ENCODE results near the gene ABR. TPM values are rescaled to one million over a fixed set of nuclear protein-coding genes. Genes with fewer than 3 reads are reported as not detected.

ABR gene
- polyA plus RNA-seq, 1 donor from 2014 or later = 34.5 TPM

GRCh38 chr17:1197781-1198490 is 18.2 kb upstream of the ABR start:
- no peak overlapping the region for H3K4me2 ChIP-seq (ENCODE audit: low read length)

GRCh38 chr17:1197379-1197778 is 17.6 kb upstream of the ABR start:
- no peak overlapping the region for H2AFZ ChIP-seq (ENCODE audit: low read depth, low read length)
- H3F3A ChIP-seq (ENCODE audit: insufficient read depth, low read length, poor library complexity, severe bottlenecking) = no peaks in the 10 kb centered on the region
- no peak overlapping the region for H3K27ac ChIP-seq (ENCODE audit: low read length)
- no peak overlapping the region for H3K9ac ChIP-seq (ENCODE audit: low read length)
- no peak overlapping the region for H3K4me3 ChIP-seq (ENCODE audit: low read length)
- H3K36me3 ChIP-seq (ENCODE audit: insufficient read depth, low read length) = no peaks in the 10 kb centered on the region
- H3K4me2 ChIP-seq (ENCODE audit: low read length) = no peak overlapping the region
- no peaks in the 10 kb centered on the region for H3K9me3 ChIP-seq (ENCODE audit: low read length)
- H3K9me2 ChIP-seq (ENCODE audit: insufficient read depth, low read length) = no peaks in the 10 kb centered on the region
- no peaks in the 10 kb centered on the region for H4K20me1 ChIP-seq (ENCODE audit: insufficient read depth)
- no peak for TF ChIP-seq MXI1 (conservative IDR thresholded peaks at IDR 0.05; ENCODE audit: poor library complexity, severe bottlenecking)
- TF ChIP-seq EZH2 (IDR thresholded peaks at IDR 0.05; ENCODE audit: borderline replicate concordance, insufficient read depth, low read length, poor library complexity, severe bottlenecking) = no peak
- TF ChIP-seq, protein P1, sequence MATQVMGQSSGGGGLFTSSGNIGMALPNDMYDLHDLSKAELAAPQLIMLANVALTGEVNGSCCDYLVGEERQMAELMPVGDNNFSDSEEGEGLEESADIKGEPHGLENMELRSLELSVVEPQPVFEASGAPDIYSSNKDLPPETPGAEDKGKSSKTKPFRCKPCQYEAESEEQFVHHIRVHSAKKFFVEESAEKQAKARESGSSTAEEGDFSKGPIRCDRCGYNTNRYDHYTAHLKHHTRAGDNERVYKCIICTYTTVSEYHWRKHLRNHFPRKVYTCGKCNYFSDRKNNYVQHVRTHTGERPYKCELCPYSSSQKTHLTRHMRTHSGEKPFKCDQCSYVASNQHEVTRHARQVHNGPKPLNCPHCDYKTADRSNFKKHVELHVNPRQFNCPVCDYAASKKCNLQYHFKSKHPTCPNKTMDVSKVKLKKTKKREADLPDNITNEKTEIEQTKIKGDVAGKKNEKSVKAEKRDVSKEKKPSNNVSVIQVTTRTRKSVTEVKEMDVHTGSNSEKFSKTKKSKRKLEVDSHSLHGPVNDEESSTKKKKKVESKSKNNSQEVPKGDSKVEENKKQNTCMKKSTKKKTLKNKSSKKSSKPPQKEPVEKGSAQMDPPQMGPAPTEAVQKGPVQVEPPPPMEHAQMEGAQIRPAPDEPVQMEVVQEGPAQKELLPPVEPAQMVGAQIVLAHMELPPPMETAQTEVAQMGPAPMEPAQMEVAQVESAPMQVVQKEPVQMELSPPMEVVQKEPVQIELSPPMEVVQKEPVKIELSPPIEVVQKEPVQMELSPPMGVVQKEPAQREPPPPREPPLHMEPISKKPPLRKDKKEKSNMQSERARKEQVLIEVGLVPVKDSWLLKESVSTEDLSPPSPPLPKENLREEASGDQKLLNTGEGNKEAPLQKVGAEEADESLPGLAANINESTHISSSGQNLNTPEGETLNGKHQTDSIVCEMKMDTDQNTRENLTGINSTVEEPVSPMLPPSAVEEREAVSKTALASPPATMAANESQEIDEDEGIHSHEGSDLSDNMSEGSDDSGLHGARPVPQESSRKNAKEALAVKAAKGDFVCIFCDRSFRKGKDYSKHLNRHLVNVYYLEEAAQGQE (IDR thresholded peaks at IDR 0.05; ENCODE audit: borderline replicate concordance) = no peak
- TF ChIP-seq SMC3 (conservative IDR thresholded peaks at IDR 0.05; ENCODE audit: poor library complexity) = no peak
- TF ChIP-seq EP300 (conservative IDR thresholded peaks at IDR 0.05; ENCODE audit: poor library complexity, severe bottlenecking) = no peak
- no peak for TF ChIP-seq POLR2AphosphoS5 (IDR thresholded peaks at IDR 0.05)
- no peak for TF ChIP-seq CTCF (IDR thresholded peaks at IDR 0.05; ENCODE audit: poor library complexity, severe bottlenecking)
- TF ChIP-seq TAF1 (IDR thresholded peaks at IDR 0.05; ENCODE audit: low read depth) = no peak
- no peak for TF ChIP-seq RAD21 (conservative IDR thresholded peaks at IDR 0.05)
- H3K79me2 ChIP-seq (replicated peaks; ENCODE audit: insufficient read depth, low read length) = no peaks in the 10 kb centered on the region
- H3K27me3 ChIP-seq (ENCODE audit: insufficient read depth, low read depth, low read length) = no peaks in the 10 kb centered on the region

More at GRCh38 chr17:1197781-1198490, 18.2 kb upstream of the ABR start:
- Histone ChIP-seq H3K79me2 (replicated peaks; ENCODE audit: insufficient read depth, low read length) (no peaks in the 10 kb centered on the region), H3K27ac (ENCODE audit: low read length) (no peak overlapping the region), H2AFZ (ENCODE audit: low read depth, low read length) (no peak overlapping the region), H4K20me1 (ENCODE audit: insufficient read depth) (no peaks in the 10 kb centered on the region), H3K9me2 (ENCODE audit: insufficient read depth, low read length) (no peaks in the 10 kb centered on the region), H3K36me3 (ENCODE audit: insufficient read depth, low read length) (no peaks in the 10 kb centered on the region), H3F3A (ENCODE audit: insufficient read depth, low read length, poor library complexity, severe bottlenecking) (no peaks in the 10 kb centered on the region), H3K9ac (ENCODE audit: low read length) (no peak overlapping the region), H3K4me3 (ENCODE audit: low read length) (no peak overlapping the region), H3K27me3 (ENCODE audit: insufficient read depth, low read depth, low read length) (no peaks in the 10 kb centered on the region), H3K9me3 (ENCODE audit: low read length) (no peaks in the 10 kb centered on the region)
- TF ChIP-seq, protein P1 (IDR thresholded peaks at IDR 0.05; ENCODE audit: borderline replicate concordance) = no peak
